GM12872 (cell line): ENCODE results near the gene CACNA1F.

Experiments used
- TF ChIP-seq, protein P1 (sequence below): IDR thresholded peaks from 3 replicates; pipeline ENCODE4 v1.5.1; 2011; ENCODE audit warnings: low read depth, mild to moderate bottlenecking, low read length, moderate library complexity; ENCODE audit not compliant: insufficient read depth

Gene CACNA1F

GRCh38 chrX:49212209-49212608 is 20.9 kb downstream of the CACNA1F start:
- TF ChIP-seq, protein P1, sequence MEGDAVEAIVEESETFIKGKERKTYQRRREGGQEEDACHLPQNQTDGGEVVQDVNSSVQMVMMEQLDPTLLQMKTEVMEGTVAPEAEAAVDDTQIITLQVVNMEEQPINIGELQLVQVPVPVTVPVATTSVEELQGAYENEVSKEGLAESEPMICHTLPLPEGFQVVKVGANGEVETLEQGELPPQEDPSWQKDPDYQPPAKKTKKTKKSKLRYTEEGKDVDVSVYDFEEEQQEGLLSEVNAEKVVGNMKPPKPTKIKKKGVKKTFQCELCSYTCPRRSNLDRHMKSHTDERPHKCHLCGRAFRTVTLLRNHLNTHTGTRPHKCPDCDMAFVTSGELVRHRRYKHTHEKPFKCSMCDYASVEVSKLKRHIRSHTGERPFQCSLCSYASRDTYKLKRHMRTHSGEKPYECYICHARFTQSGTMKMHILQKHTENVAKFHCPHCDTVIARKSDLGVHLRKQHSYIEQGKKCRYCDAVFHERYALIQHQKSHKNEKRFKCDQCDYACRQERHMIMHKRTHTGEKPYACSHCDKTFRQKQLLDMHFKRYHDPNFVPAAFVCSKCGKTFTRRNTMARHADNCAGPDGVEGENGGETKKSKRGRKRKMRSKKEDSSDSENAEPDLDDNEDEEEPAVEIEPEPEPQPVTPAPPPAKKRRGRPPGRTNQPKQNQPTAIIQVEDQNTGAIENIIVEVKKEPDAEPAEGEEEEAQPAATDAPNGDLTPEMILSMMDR = no peak

DNA sequence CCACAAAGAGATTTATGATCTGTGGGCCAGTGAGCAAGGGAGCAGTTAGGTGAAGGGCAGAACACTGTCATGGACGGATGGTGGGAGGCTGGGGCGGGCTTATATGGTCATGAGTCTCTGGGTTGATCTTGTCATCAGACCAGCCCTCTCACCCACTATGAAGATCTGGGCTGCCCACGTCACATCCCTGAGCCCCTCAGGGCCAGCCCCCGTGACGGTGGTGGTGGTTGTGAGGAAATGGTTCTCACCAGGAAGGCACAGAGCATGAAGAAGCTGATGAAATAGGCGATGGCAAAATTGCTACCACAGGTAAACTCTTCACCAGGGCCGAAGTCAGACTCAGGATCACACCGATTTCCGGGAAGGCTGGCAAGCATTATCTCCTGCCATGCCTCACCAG is 22.1 kb downstream of the CACNA1F start:
- TF ChIP-seq, protein P1 = no peak

DNA sequence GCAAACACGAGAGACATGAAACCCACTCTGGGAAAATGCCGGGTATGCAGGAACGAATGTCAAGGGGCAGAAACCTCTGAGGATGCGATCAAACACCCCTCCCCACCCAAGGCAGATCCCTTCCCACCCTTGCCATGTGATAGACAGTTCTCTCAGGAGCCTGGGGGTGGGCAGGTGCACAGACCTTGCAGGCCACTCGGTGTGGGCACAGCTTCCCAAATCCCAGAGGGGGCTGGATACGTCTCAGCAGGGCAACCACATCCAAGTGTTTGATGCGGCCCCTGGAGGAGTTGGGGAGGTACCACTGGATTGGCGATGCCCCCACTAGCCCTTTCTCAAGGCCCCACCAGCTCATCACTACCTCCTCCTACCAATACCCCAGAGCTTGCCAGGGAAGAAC is 22.7 kb downstream of the CACNA1F start:
- TF ChIP-seq, protein P1 = no peak

DNA sequence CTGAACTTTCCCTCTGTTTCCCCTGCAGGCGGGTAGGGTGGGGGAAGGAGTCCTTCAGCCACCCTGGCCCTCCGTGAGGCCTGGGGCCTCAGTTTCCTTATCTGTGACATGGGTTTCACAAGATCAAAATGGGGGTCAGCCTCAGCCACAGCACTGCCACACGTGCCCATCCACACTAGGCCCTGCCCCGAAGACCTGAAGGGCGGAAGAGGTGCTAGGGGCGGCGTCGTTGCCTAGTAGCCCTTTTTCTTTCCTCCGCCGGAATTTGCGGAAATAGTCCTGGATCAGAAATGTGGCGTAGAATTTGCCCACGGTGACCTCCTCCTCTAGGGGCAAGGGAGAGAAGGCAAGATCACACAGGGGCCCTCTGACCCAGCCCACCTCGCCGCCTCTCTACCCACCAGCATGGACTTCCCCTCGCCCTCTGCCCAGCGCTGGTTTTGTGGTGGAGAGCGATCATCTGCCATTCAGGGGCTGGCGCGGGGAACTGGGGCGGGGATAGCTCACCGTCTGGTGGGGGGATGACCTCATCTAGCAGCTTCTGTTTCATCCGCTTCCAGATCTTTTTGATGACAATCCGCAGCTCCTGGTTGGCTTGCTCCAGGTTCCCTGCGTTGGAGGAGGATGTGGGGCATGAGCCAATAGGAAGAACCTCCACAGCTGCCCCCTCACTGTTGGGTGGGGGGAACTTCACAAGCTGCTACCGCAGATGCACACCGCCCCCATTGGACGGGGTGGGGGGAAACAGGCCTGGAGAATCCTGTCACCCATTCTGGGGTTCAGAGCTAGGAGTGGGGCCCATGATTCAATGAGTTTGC is 23.5 kb downstream of the CACNA1F start:
- TF ChIP-seq, protein P1 = no peak

DNA sequence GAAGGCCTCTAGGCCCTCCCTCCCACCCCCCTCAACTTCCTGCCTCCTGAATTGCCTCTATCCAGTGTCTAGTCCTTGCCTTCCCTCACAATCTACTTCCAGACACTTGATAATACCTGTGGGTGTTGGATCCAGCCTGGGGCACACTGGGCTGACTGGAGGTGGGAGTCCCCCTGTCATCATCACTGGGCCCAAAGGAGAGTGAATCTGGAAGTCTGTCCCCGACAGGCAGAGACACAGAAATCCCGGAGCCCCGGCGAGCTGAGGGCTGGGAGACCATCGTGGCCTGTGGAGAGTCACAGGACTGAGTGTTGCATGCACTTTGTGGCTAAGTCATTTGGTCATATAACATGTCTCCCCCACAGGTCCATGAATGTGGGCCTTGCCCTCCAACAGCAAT is 24.7 kb downstream of the CACNA1F start:
- TF ChIP-seq, protein P1 = no peak

DNA sequence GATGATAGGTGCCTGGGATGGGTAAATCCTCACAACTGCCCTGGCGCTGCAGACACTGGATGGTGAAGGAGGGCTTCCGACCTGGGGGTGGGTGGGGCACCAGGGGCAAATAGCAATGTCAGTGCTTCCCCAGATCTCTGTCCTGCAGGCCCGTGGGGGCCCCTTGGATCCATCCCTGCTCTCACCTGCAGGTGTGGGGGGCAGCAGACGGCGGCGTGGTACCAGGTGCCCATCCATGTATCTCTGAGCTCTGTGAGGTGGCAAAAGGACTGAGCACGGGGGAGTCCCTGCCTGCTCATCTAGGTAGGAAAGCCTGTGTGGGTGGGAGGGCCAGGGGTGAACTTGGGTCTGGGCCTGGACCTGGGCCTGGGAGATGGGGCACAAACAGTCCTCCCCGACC is 26.6 kb downstream of the CACNA1F start:
- TF ChIP-seq, protein P1 = no peak

DNA sequence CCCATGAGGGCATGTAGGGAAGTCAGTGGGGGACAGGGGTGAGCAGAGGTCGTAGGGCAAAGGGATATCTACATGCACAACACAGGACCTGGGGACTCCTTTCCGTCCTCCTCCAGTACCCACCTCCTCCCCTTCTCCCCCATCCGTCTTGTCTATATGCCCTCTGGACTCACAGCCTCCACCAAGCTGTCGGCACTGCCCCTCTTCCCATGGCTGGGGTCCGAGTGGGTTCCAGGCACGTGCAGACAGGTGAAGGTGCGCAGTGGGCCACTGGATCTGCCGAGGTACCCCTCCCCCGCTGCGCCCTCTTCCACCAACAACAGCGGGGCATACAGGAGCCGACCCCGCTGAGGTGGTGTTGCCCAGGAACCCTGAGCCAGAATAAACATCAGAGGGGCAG is 27.7 kb downstream of the CACNA1F start:
- TF ChIP-seq, protein P1 = no peak
